Stomach smooth muscle (tissue), 2 donors: ENCODE data around the gene CDC42BPA.
A peak's percentile ranks its signal among the peaks of the same experiment; 100 is the strongest.

Experiments
- H3K27ac ChIP-seq: one replicate; pipeline ENCODE4 v1.7.0; 2013; ENCODE audit warnings: mild to moderate bottlenecking, low read length, inconsistent platforms
- H3K27me3 ChIP-seq, 2 donors: one replicate each; pipeline ENCODE4 v1.7.0; 2013; ENCODE audit warnings: low read length in 2 of 2; ENCODE audit not compliant: insufficient read depth in 2 of 2, control insufficient read depth in 1 of 2
- H3K36me3 ChIP-seq, 2 donors: one replicate each; pipeline ENCODE4 v1.7.0; 2013; ENCODE audit warnings: low read length in 2 of 2; ENCODE audit not compliant: control insufficient read depth in 2 of 2, insufficient read depth in 2 of 2
- H3K4me1 ChIP-seq: one replicate; pipeline ENCODE4 v1.7.0; 2013; ENCODE audit warnings: low read length; ENCODE audit not compliant: control insufficient read depth, insufficient read depth
- H3K4me3 ChIP-seq, 2 donors: one replicate each; pipeline ENCODE4 v1.7.0; 2013; ENCODE audit warnings: low read length in 2 of 2
- H3K9ac ChIP-seq, 2 donors: one replicate each; pipeline ENCODE4 v1.7.0; 2013; ENCODE audit warnings: low read length in 2 of 2, mild to moderate bottlenecking in 1 of 2
- H3K9me3 ChIP-seq, 2 donors: one replicate each; pipeline ENCODE4 v1.7.0; 2013; ENCODE audit warnings: low read length in 2 of 2; ENCODE audit not compliant: control insufficient read depth in 2 of 2
- donor health status: healthy.
- donor health status: Pancreatic carcinoma.

The CDC42BPA gene

DNA sequence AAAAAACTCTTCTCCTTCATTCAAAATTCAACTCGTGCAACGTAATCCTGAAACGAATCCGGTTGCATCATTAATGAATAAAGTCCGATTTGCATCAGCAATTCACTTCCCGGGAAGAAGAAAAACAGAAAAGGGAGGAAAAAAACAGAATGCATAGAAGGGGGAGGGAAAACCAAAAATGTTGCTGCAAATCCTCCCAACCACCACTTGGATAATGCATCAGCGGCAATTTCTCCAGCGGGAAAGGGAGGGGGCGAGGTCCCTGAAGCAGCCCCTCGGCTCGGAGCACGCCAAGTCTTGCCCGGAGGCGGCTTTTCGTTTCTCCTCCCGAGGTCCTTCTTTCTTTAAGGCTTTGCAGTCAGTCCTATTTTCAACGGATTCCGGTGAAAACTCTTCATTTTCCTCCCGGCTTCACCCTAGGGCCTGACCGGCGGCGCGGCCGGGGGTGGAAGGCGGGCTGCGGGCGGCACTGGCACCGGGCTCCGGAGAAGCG lies 723 bp downstream of the CDC42BPA start:
- Histone ChIP-seq H3K4me1 (peaks cover 6% of the 10 kb centered on the region), H3K9me3 (no peaks in the 10 kb centered on the region), H3K9ac (peak overlapping the region; percentile 73 to 82), H3K27ac (peak overlapping the region; percentile 58), H3K27me3 (no peaks in the 10 kb centered on the region), H3K36me3 (no peaks in the 10 kb centered on the region), H3K4me3 (peak overlapping the region; percentile 82 to 92)

DNA sequence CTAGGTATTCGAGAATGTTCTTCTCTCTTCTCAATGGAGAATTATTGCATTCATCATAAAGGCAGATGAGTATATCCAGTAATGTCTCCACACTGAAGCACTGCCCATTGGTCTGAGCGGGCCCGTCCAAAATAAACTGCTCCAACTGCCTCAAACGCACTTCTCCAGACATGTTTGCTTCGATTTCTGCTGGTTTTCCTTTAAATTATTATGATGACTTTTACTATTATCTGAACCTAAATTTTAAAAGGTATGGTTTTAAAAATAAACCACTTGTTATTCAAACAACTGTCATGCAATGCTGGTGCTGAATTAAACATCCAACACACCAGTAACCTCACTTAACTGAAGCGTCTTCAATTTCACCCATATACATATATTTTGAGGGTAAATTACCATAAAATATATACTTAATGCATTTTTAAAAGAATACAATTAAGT lies 1.3 kb downstream of the CDC42BPA start:
- no peak overlapping the region for H3K27ac ChIP-seq
- H3K4me1 ChIP-seq, result peaks cover 6% of the 10 kb centered on the region
- H3K4me3 ChIP-seq, result peak overlapping the region; percentile 79 to 82
- no peaks in the 10 kb centered on the region for H3K9me3 ChIP-seq
- no peaks in the 10 kb centered on the region for H3K27me3 ChIP-seq
- H3K9ac ChIP-seq, result peak overlapping the region in 1 of 2 donors; percentile 24
- H3K36me3 ChIP-seq, result no peaks in the 10 kb centered on the region

DNA sequence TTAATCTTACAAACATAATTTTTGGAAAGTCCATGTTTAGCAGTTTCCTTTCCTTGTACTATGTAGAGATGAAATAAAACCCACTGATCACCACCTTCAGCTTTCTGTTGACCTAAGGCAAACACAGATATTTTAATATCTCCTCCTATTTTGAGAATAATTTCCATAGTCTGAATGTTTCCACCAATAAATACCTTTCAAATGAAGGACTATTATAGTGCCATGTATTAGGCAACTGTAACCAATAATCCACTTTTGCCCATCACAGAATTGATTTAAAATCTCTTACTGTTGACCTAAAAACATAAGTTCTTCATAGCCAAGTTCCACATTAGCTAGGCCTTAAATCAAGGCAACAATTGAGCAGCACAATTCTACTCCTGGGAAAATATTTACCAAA lies 1.8 kb downstream of the CDC42BPA start:
- Histone ChIP-seq H3K4me3 (peak overlapping the region; percentile 79 to 82), H3K27me3 (no peaks in the 10 kb centered on the region)

DNA sequence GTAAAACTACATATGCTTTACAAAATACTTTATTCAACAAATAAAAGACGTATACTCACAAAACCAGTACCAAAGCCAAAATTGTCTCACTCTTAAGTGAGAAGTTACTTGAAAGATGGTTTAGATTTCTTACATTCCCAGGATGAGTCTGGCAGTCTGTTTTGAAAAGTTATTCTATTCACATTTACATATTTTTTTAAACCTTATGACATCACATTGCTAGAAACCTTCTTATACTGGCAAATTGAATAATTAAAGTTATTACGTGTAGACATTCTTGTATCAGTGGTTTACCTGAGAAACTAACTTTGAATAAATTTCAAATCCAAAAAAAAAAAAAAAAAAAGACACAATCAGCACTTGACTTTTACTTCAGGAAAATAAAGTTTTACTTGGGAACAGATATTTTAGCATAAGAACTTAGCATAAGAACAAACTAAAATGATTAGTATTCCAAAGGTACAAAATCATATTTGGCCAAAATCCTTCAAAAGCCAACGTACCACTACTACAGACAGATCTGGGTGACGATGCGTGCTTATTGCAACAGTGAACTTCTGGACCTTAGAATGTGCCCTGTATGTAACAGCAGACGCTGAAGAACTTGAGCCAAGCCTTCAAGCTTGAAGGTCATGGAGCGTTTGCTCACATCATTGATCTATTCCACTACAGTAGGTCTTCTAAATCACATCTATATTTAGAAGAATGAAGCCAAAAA lies 2.5 kb downstream of the CDC42BPA start:
- Histone ChIP-seq H3K9ac (peak overlapping the region; percentile 24 to 48), H3K27me3 (no peaks in the 10 kb centered on the region), H3K9me3 (no peaks in the 10 kb centered on the region), H3K36me3 (no peaks in the 10 kb centered on the region), H3K27ac (no peak overlapping the region), H3K4me1 (peaks cover 6% of the 10 kb centered on the region), H3K4me3 (peak overlapping the region; percentile 79 to 82)

More for the DNA sequence above, 1.8 kb downstream of the CDC42BPA start:
- Histone ChIP-seq H3K27ac (no peak overlapping the region), H3K9ac (peak overlapping the region; percentile 24 to 48), H3K9me3 (no peaks in the 10 kb centered on the region), H3K36me3 (no peaks in the 10 kb centered on the region), H3K4me1 (peaks cover 6% of the 10 kb centered on the region)

DNA sequence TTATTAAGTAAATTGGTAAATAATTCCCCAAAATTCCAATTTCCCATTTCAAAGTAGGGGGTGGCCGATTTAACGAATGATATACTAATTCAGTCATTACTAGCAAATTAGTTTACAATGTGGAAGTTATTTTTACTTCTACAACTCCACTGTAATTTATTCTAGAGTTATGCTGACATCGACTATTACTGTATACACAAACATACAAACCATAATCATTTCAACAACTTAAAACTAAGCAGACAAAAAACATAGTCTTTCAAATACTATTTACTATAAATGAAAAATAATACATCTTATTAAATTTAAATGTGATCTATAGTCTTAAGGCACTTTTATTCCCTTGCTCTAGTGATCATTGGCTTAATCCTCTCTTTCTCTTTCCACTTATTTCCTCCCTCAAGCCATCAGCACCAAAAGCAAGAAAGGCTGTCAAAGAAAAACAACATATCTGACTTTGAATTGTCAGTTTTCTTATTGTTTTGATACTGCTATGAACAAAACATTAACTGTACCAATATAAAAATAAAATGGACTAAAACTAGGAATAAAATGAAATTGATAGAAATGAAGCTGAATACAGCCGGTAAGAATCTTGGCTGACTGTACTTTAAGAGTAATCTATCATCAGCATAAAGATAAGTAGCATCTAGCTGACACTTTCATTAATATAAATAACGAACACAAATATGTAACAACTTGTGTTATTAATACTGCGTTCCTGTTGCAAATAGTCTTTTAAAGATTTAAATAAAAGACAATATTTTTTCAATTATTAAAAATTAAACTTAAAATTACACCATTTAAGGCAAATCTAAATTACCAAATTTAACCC lies 4.1 kb downstream of the CDC42BPA start:
- Histone ChIP-seq H3K4me3 (no peak overlapping the region), H3K27ac (no peak overlapping the region), H3K27me3 (no peaks in the 10 kb centered on the region), H3K36me3 (no peaks in the 10 kb centered on the region), H3K9ac (no peak overlapping the region), H3K4me1 (peaks cover 4% of the 10 kb centered on the region), H3K9me3 (no peaks in the 10 kb centered on the region)

DNA sequence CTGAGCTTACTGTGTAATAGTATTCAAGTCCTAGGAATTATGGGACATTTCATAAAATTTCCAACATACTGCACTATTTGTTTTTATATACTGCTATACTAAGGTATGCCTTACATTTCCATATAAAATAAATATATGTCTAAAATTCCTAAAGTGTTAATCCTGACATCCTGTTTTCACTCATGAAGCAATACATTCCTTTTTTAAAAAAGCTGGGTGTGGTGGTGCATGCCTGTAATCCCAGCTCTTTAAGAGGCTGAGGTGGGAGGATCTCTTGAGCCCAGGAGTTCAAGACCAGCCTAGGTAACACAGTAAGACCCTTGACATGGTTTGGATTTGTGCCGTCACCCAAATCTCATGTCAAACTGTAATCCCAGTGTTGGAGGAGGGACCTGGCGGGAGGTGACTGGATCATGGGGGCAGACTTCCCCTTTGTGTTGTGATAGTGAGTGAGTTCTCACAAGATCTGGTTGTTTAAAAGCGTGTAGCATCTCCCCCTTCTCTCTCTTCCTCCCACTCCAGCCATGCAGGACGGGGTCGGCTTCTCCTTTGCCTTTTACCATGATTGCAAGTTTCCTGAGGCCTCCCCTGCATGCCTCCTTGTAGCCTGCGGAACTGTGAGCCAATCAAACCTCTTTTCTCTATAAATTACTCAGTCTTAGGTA lies 5.8 kb downstream of the CDC42BPA start:
- no peaks in the 10 kb centered on the region for H3K4me1 ChIP-seq

DNA sequence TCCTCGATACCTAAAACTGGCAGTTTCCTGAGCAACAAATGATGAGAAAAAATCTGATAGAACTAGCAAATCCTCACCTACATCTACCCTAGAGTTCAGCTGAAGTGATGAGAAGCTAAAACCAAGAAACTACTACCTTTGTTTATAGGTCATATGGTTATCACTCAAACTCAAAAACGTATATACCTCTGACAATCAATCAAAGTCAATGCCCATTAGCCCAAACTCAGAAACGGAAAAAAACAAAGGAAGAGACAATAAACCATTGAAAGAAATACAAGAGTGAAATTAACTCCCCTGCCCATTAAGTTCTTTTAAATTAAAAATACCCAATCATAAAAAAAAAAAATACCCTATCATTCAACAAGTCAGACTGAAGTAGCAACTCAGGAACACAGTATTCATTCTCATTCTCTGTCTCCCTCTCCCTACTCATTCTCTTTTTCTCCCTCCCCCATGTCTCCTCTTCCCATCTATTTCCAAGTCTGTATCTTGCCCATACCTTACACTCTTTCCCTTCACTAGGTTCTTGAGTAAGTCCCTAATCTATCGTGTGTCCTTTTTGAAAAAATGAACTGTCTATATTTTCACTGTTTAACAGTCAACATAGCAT lies 6.8 kb downstream of the CDC42BPA start:
- H3K4me1 ChIP-seq, result no peaks in the 10 kb centered on the region
- no peaks in the 10 kb centered on the region for H3K36me3 ChIP-seq
- H3K9me3 ChIP-seq, result no peaks in the 10 kb centered on the region
- H3K9ac ChIP-seq, result no peak overlapping the region
- no peak overlapping the region for H3K27ac ChIP-seq
- H3K27me3 ChIP-seq, result no peaks in the 10 kb centered on the region
- H3K4me3 ChIP-seq, result no peak overlapping the region

More for the DNA sequence above, 5.8 kb downstream of the CDC42BPA start:
- Histone ChIP-seq H3K9ac (no peak overlapping the region), H3K27ac (no peak overlapping the region), H3K27me3 (no peaks in the 10 kb centered on the region), H3K9me3 (no peaks in the 10 kb centered on the region), H3K4me3 (no peak overlapping the region), H3K36me3 (no peaks in the 10 kb centered on the region)

DNA sequence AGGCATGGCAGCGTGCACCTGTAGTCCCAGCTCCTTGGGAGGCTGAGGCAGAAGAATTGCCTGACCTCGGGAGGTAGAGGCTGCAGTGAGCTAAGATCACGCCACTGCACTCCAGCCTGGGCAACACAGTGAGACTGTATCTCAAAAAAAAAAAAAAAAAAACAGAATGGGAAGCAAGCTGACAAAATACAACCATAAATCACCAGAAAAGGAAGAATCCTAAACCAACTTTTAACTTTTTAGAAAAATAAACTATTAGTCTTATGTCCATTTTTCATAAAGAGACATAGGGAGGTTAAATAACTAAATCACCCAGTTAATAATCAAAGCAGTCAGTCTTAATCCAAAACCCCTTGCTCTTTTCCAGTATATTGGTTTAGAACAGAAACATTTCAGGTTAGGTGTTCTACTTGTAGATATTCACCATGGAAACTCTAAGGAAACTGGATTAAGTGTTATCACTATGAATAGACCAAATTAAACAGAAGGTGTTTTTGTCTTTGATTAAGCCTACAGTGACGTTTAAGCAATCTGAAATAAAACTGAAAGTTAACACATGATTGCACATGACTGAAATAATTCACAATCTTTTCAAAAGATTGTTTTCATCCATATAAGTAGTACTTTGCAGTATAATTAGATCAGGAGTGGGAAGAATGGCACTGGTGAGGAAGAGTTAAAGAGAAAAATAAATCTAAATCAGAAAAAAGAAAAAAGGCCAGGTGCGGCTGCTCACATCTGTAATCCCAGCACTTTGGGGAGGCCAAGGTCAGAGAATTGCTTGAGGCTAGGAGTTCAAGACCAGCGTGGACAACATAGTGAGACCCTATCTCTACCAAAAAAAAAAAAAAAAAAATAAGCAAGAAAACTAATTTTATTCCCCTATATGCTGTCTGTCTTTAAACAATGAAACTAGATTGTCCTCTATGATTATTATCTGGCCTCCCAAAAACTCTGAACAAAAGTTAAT lies 9.6 kb downstream of the CDC42BPA start:
- Histone ChIP-seq H3K4me3 (no peak overlapping the region), H3K27me3 (no peaks in the 10 kb centered on the region), H3K9me3 (no peaks in the 10 kb centered on the region), H3K36me3 (no peaks in the 10 kb centered on the region), H3K4me1 (no peaks in the 10 kb centered on the region), H3K27ac (no peak overlapping the region), H3K9ac (no peak overlapping the region)

DNA sequence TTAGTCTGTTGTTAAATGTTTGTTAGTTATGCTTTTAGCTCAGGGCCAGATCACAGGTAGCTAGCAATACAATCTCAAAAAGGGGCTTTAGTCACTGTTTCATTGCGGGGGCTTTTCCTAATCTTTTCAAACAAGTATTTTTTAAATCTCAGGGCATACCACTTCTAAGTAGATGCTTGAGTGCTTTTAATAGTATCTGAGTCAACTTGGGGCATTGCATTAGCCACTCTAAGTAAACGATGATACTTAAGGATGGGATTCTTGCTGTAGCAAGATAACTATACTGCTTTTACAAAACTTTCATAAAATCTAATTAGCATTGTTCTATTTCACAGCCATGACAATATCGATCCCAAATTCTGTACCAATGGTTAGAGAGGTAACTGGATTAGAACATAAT lies 11.6 kb downstream of the CDC42BPA start:
- no peaks in the 10 kb centered on the region for H3K36me3 ChIP-seq
- H3K27me3 ChIP-seq, result no peaks in the 10 kb centered on the region
- no peak overlapping the region for H3K27ac ChIP-seq
- H3K9ac ChIP-seq, result no peak overlapping the region
- H3K4me1 ChIP-seq, result no peaks in the 10 kb centered on the region
- no peak overlapping the region for H3K4me3 ChIP-seq
- H3K9me3 ChIP-seq, result no peaks in the 10 kb centered on the region
